Measurements from ENCODE around the gene RUNX3.

GRCh38 chr1:24859063-24860010 is 70.7 kb downstream of the RUNX3 start:
- TF ChIP-seq ZNF274 (IDR thresholded peaks at IDR 0.05; ENCODE audit: borderline replicate concordance, extremely low read depth, low read length) (no peak), KDM5A (IDR thresholded peaks at IDR 0.05; ENCODE audit: low read length) (no peak), POLR2A (IDR thresholded peaks at IDR 0.05; ENCODE audit: control extremely low read depth in 1 of 2, low read depth in 2 of 2, low read length in 2 of 2) (no peak), TAF7 (optimal IDR thresholded peaks at IDR 0.05; ENCODE audit: borderline replicate concordance, low read depth, low read length) (no peak), CREB1 (IDR thresholded peaks at IDR 0.05) (no peak), MAX (IDR thresholded peaks at IDR 0.05) (no peak), SRF (IDR thresholded peaks at IDR 0.05; ENCODE audit: low read depth, low read length) (no peak)
- TF ChIP-seq, protein P1, sequence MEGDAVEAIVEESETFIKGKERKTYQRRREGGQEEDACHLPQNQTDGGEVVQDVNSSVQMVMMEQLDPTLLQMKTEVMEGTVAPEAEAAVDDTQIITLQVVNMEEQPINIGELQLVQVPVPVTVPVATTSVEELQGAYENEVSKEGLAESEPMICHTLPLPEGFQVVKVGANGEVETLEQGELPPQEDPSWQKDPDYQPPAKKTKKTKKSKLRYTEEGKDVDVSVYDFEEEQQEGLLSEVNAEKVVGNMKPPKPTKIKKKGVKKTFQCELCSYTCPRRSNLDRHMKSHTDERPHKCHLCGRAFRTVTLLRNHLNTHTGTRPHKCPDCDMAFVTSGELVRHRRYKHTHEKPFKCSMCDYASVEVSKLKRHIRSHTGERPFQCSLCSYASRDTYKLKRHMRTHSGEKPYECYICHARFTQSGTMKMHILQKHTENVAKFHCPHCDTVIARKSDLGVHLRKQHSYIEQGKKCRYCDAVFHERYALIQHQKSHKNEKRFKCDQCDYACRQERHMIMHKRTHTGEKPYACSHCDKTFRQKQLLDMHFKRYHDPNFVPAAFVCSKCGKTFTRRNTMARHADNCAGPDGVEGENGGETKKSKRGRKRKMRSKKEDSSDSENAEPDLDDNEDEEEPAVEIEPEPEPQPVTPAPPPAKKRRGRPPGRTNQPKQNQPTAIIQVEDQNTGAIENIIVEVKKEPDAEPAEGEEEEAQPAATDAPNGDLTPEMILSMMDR (IDR thresholded peaks at IDR 0.05; ENCODE audit: control extremely low read depth in 1 of 3, insufficient read depth in 1 of 3, low read depth in 1 of 3, low read length in 3 of 3) = no peak

Data from H1 (cell line).